Muscle layer of colon (tissue), 2 donors: ENCODE data around the gene ZCCHC24.
A peak's percentile ranks its signal among the peaks of the same experiment; 100 is the strongest.

Experiments
- H3K27ac ChIP-seq: one replicate; pipeline ENCODE4 v1.7.0; 2013; ENCODE audit warnings: low read depth, mild to moderate bottlenecking, low read length, moderate library complexity
- H3K27me3 ChIP-seq, 2 donors: one replicate each; pipeline ENCODE4 v1.7.0; 2013; ENCODE audit warnings: low read length in 2 of 2, mild to moderate bottlenecking in 2 of 2; ENCODE audit not compliant: insufficient read depth in 2 of 2, control insufficient read depth in 1 of 2
- H3K36me3 ChIP-seq: one replicate; pipeline ENCODE4 v1.7.0; 2013; ENCODE audit warnings: mild to moderate bottlenecking, low read length; ENCODE audit not compliant: insufficient read depth
- H3K4me1 ChIP-seq: one replicate; pipeline ENCODE4 v1.7.0; 2013; ENCODE audit warnings: mild to moderate bottlenecking, low read length; ENCODE audit not compliant: insufficient read depth
- H3K4me3 ChIP-seq, 2 donors: one replicate each; pipeline ENCODE4 v1.7.0; 2013; ENCODE audit warnings: low read length in 2 of 2, low read depth in 1 of 2, mild to moderate bottlenecking in 1 of 2, moderate library complexity in 1 of 2
- H3K9ac ChIP-seq: one replicate; pipeline ENCODE4 v1.7.0; 2013; ENCODE audit warnings: low read length
- H3K9me3 ChIP-seq: one replicate; pipeline ENCODE4 v1.7.0; 2013; ENCODE audit warnings: mild to moderate bottlenecking, low read length
- donor health status: abdominal sarcoma.
- donor health status: Adenocarcinoma of cecum.

Gene ZCCHC24

DNA sequence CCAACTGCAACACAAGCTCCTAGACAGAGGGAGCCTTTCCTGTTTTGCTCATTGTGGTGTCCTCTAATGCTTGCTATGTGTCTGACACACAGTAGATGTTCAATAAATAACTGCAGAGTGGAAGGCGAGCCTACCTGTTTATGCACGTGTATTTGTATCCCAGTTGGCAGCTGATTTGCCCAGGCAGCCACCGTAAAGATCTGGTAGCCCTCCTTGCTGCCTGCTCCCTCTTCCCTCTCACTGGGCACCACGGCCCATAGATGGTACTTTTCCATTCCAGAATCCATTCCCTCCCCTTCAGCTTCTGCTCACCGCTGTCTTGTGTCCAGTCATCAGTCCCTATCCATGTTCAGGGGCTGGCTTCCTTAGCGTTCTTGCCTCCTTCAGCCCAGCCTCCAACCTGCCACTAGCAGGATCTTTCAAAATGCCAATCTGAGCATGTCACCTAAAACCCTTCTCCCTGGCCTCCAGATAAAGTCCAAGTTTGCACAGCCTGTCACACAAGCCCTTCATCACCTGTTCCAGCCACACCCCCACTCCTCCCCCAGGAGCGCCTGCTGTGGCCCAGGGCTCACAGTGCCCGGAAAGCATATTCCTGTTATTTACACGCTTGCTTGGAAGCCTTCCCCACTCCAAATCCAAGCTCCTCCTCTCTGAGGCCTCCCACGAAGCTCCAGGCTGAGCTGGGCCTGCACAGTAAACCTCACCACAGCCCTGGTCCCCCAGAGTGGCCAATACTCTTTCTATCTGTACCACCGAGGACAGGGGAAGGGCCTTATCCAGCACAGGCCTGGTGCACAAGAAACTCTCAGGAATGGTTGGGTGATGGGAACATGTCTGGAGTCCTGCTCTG is 21.0 kb downstream of the ZCCHC24 start:
- peak overlapping the region; percentile 96 for H3K27ac ChIP-seq
- H3K9ac ChIP-seq = peak overlapping the region; percentile 21
- H3K9me3 ChIP-seq = no peaks in the 10 kb centered on the region
- H3K4me3 ChIP-seq = no peak overlapping the region
- H3K36me3 ChIP-seq = peaks cover 28% of the 10 kb centered on the region
- H3K4me1 ChIP-seq = peaks cover 63% of the 10 kb centered on the region
- H3K27me3 ChIP-seq = no peaks in the 10 kb centered on the region

DNA sequence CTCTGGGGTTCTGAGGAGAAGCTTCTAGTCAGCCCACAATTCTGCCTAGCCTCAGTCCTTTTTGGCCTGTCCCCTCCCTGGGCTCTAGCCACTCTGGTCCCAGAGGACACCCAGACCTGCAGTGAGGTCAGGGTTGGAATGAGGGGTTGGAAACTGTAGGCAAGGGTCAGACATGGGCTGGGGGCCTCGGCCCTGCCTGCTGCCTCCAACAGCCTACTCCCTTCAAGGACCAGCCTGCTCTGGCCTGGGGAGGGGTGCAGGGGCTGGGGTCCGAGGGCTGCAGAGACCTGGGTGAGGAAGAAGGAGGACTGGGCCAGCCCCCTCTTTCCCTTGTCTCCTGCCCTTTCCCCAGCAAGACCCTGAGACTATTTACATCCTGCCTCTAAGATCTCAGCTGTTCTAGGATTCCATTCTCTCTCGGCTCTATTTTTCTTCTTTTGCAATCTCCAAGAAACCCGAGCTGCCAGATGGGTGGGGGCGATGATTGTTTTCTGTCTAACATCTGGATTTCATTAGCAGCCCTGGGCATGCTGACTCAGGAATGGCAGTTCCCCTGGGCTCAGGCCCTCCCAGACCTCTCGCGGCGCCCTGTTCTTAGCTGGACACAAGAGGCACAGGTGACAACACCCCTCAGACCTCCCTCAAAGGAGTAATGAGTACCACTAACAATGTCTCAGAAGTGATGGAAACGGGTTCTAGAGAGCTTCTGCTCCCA is 23.1 kb downstream of the ZCCHC24 start:
- H3K36me3 ChIP-seq = peaks cover 34% of the 10 kb centered on the region
- no peak overlapping the region for H3K4me3 ChIP-seq
- no peaks in the 10 kb centered on the region for H3K9me3 ChIP-seq
- H3K27ac ChIP-seq = peak overlapping the region; percentile 27
- H3K4me1 ChIP-seq = peaks cover 84% of the 10 kb centered on the region
- H3K27me3 ChIP-seq = no peaks in the 10 kb centered on the region
- no peak overlapping the region for H3K9ac ChIP-seq

DNA sequence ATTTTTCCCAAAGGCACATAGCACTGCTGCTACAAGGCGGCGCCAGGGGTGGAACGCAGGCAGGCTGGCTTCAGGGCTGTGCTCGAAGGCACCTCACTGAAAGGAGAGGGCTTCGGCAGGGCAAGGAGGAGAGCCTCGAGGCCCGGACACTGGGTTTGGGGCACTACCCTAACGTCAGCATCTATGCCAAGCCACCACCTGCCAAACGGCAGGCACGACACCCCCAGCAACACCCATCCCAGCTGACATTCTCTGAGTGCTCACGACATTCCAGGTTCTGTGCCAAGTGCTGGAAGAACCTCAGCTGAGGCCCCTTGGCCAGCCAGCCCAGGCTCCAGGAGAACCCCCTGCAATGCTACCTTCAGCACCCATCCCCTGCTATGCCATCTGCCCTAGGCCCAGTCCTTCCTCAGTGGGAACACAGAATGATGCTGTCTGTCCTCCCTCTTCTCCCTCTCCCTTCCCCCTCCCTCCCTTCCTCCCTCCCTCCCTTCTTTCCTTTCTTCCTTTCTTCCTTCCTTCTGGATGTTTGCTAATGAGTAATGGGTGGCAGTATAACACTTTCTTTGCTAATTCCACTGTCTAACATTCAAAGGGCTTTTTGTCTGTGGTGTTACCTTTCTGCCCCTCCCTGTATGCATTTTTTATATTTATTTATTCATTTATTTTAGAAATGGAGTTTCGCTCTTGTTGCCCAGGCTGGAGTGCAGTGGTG is 24.3 kb downstream of the ZCCHC24 start:
- Histone ChIP-seq H3K27ac (peak overlapping the region; percentile 27), H3K4me3 (no peak overlapping the region), H3K9me3 (no peaks in the 10 kb centered on the region), H3K36me3 (peaks cover 40% of the 10 kb centered on the region), H3K27me3 (no peaks in the 10 kb centered on the region), H3K9ac (no peak overlapping the region), H3K4me1 (peaks cover 93% of the 10 kb centered on the region)

DNA sequence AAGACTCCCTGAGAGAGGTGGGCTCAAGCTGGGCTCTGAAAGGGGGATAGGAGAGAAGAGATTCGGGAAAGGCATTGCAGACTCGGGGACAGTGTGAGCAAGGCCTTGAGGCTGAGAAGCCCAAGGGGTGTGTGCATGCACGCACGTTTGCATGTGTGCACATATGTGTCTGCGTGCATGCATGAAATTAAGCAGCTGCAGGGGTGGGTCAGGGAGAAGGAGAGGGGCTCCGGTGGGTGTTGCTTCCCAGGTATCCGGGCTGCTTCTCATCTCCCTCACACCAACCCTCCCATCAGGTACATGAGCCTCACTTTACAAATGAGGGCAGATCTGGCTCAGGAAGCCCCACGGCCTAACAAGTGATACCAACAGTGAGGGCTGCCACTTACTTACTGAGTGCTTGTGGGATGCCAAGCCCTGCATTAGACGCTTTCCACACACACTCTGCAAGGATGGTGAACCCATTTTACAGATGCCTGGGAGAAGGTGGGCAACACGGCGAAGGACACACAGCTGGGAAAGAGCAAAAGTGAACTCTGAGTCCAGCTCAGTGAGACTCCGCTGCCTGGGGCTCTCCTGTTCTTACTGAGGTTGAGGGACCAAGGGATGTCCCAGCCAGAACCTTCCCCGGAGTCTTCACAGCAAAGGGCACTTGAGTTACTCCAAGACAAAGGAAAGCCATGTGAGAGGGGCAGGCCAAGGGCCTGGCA is 26.4 kb downstream of the ZCCHC24 start:
- Histone ChIP-seq H3K9me3 (no peaks in the 10 kb centered on the region), H3K4me3 (peak overlapping the region in 1 of 2 donors; percentile 1), H3K9ac (no peak overlapping the region), H3K27ac (no peak overlapping the region), H3K27me3 (no peaks in the 10 kb centered on the region), H3K36me3 (peaks cover 35% of the 10 kb centered on the region), H3K4me1 (peaks cover 80% of the 10 kb centered on the region)

DNA sequence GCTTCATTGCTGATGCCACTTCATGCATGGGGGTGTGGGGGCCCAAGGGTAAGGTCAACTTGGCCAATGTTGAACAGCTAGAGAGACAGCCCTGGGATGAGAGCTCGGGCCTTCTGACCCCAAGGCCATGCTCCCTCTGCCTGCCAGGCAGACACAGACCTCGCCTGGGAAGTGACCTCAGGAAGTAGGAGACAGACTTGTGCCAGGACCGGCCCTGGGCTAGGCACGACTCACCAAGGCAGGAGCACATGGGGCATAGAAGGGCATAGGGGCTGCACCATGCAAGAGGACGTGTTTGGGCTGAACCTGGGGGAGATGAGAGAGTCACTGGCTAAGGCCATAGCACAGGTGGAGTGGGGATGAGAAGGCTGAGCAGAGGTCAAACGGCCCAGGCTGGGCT is 27.1 kb downstream of the ZCCHC24 start:
- Histone ChIP-seq H3K4me1 (peaks cover 75% of the 10 kb centered on the region), H3K9ac (no peak overlapping the region), H3K36me3 (peaks cover 34% of the 10 kb centered on the region), H3K4me3 (no peak overlapping the region), H3K27ac (no peak overlapping the region), H3K27me3 (no peaks in the 10 kb centered on the region), H3K9me3 (no peaks in the 10 kb centered on the region)

DNA sequence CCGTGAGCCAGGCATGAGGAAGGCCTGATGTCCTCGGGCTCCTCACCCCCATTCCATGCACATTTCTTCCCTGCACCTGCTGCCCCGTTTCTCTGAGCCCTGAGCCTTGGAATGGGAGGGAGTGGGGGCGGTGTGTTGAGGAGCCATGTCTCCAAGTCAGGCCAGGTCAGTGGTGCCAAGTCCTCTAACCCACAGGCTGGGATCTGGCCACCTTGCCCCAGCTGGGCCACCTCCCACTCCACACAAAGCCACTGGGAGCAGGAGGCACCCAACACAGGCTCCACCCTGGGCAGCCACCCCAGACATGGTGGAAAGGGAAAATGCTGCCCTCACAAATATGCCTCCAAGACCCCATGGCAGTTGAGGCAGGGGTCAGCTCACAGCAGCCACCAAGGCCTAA is 27.7 kb downstream of the ZCCHC24 start:
- peaks cover 34% of the 10 kb centered on the region for H3K36me3 ChIP-seq
- no peaks in the 10 kb centered on the region for H3K27me3 ChIP-seq
- H3K4me1 ChIP-seq = peaks cover 71% of the 10 kb centered on the region
- H3K9me3 ChIP-seq = no peaks in the 10 kb centered on the region
- no peak overlapping the region for H3K9ac ChIP-seq
- no peak overlapping the region for H3K4me3 ChIP-seq
- H3K27ac ChIP-seq = no peak overlapping the region

DNA sequence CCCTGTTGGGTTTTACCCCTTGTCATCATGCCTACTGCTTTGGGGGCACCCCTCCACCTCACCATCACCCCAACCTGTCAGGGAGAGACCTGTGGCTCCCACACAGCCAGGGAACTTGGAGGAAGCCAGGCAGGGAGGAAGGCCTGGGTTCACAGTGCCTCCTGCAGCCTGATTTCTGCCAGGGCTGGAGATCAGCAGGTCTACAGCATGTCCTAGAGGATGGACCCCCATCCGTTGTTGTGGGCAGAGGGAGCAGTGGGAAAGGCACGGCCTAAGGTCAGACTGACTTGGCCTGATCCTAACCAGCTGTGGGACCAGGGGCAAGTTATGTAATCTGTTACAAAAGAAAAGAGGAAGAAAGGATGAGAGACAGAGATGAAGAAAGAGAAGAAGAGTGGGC is 28.2 kb downstream of the ZCCHC24 start:
- Histone ChIP-seq H3K27ac (no peak overlapping the region), H3K4me1 (peaks cover 66% of the 10 kb centered on the region), H3K36me3 (peaks cover 34% of the 10 kb centered on the region), H3K9ac (no peak overlapping the region), H3K4me3 (no peak overlapping the region), H3K9me3 (no peaks in the 10 kb centered on the region), H3K27me3 (no peaks in the 10 kb centered on the region)

DNA sequence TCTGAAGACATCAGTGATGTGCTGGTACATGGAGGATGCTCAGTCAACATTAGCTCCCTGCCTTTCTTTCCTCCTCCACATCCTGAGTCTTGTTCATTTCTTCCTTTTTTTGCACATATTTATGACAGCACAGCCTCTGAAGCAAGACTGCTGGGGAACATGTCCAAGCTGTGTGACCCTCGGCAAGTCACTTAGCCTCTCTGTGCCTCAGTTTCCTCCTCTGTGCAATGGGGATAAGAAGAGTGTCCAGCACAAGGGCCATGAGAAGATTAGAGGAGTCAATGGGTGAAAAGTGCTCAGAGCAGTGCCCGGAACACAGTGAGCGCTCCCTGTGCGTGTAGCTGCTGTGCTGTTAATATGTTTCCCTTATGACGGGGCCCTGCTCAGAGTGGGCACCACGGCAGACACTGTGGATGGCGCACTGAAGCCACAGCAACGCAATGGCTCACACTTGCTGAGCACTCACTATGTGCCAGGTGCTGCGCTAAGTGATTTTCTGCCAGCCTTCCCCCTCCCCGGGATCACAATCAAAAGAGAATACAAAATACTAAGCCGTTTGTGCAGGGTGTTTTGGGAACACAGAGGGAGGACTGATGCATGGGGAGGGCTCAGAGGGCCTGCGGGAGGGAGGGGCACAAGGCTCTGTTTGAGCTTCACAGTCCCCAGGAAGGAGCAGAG is 28.7 kb downstream of the ZCCHC24 start:
- Histone ChIP-seq H3K4me1 (peaks cover 61% of the 10 kb centered on the region), H3K4me3 (no peak overlapping the region)

DNA sequence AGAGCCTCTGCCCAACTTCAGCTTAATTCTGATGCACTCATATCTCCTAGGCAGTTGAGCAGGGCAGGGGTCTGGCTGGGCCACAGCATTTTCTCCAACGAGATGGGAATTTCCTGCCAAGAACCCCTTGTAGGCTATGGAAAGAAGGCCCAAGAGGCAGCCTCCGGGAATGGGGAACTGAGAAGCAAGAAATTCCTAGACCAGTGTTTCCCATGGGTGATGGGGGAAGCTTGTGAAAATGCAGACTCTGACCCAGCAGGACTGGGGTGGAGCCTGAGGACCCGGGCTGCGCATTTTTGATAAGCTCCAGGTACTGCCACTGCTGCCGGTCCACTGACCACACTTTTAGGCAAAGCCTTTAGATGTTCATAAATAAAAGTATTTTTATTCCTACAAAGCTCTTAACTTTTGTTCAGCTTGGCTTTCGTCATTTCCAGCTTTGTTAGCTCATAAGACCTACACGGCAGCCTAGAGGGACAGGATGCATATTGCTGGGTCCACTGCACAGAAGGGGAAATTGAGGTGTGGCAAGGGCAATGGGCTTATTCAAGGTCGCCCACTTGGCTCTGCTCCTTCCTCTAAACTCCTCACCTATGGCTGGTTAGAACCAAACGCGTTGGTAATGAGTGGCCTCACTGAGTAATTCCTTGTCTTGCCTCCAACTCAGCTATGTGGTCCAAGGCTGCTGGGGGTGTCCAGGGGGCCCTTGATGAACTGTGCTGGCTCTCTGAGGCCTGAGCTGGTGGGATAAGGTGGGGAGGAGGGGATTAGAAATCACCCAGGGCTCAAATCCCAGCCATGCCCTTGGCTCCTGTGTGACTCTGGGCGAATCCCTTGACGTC is 29.5 kb downstream of the ZCCHC24 start:
- peaks cover 55% of the 10 kb centered on the region for H3K4me1 ChIP-seq
- H3K9me3 ChIP-seq = no peaks in the 10 kb centered on the region
- peaks cover 34% of the 10 kb centered on the region for H3K36me3 ChIP-seq
- H3K27me3 ChIP-seq = no peaks in the 10 kb centered on the region
- H3K9ac ChIP-seq = no peak overlapping the region
- no peak overlapping the region for H3K27ac ChIP-seq
- no peak overlapping the region for H3K4me3 ChIP-seq

More for the DNA sequence above, 28.7 kb downstream of the ZCCHC24 start:
- Histone ChIP-seq H3K9ac (no peak overlapping the region), H3K36me3 (peaks cover 34% of the 10 kb centered on the region), H3K9me3 (no peaks in the 10 kb centered on the region), H3K27ac (no peak overlapping the region), H3K27me3 (no peaks in the 10 kb centered on the region)

DNA sequence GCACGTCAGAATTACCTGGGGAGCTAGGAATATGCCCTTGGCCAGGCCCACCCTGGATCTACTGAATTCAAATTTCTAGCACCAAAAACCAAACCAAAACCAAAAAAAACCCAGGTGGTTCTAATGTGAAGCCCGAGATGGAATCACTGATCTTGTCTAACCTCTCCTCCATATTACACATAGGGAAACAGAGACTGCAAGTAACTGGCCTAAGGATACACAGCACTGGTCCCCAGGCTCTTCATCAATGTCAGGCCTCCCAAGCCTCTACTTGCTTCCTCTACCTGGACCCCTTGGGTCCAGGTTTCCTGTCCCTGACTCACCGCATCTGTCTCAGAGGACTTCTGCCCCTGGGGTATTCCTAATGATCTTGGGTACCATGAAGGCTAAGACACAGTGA is 30.7 kb downstream of the ZCCHC24 start:
- no peak overlapping the region for H3K9ac ChIP-seq
- H3K4me1 ChIP-seq = peaks cover 43% of the 10 kb centered on the region
- H3K27me3 ChIP-seq = no peaks in the 10 kb centered on the region
- H3K4me3 ChIP-seq = no peak overlapping the region
- no peaks in the 10 kb centered on the region for H3K9me3 ChIP-seq
- no peak overlapping the region for H3K27ac ChIP-seq
- H3K36me3 ChIP-seq = peaks cover 34% of the 10 kb centered on the region
